Astrocyte (in vitro differentiated cells and primary cell): ENCODE data around the gene MAPRE2.

Experiments
- EZH2 ChIP-seq: IDR thresholded peaks from 2 replicates; pipeline ENCODE4 v1.6.1; 2012; ENCODE audit warnings: mild to moderate bottlenecking, low read length, inconsistent platforms; ENCODE audit not compliant: insufficient read depth
- TF ChIP-seq, protein P1 (sequence below): IDR thresholded peaks from 2 replicates; pipeline ENCODE4 v1.5.1; 2011; ENCODE audit warnings: low read depth, mild to moderate bottlenecking, inconsistent platforms, low read length, moderate library complexity; ENCODE audit not compliant: insufficient read depth

DNA sequence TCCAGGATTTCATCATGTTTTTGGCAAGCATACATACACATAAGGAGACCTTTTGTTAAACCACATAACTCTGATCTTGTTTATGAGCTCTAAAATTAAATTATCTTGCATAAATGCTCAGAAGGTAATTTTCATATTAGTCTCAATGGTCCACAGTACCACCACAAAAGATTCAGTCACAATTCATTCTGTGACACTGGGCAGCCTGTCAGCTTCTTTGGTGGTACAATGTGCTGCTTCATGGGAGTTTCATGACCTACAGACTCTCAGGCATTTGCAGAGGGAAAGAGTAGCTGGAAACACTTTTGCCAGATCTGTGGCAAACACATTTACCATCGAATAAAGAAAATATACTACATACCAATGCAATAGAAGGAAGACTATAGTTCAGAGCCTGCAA, 148.3 kb downstream of the MAPRE2 start:
- no peak for TF ChIP-seq EZH2
- TF ChIP-seq, protein P1, sequence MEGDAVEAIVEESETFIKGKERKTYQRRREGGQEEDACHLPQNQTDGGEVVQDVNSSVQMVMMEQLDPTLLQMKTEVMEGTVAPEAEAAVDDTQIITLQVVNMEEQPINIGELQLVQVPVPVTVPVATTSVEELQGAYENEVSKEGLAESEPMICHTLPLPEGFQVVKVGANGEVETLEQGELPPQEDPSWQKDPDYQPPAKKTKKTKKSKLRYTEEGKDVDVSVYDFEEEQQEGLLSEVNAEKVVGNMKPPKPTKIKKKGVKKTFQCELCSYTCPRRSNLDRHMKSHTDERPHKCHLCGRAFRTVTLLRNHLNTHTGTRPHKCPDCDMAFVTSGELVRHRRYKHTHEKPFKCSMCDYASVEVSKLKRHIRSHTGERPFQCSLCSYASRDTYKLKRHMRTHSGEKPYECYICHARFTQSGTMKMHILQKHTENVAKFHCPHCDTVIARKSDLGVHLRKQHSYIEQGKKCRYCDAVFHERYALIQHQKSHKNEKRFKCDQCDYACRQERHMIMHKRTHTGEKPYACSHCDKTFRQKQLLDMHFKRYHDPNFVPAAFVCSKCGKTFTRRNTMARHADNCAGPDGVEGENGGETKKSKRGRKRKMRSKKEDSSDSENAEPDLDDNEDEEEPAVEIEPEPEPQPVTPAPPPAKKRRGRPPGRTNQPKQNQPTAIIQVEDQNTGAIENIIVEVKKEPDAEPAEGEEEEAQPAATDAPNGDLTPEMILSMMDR: no peak
